Karpas-422 (cell line): ENCODE measurements around the gene ZC3H12A. TPM values are rescaled to one million over a fixed set of nuclear protein-coding genes. Genes with fewer than 3 reads are reported as not detected.

Experiments
- DNase-seq: peaks from one replicate; pipeline ENCODE4 v3.0.0-alpha.2; 2015
- H2AFZ ChIP-seq: fragments of 200-600 bp; sonication (generic); 2 replicates; pipeline ENCODE4 v1.6.1; 2014; ENCODE audit warnings: antibody characterized with exemption, low read length, mixed read lengths
- H3K27ac ChIP-seq: fragments of 200-600 bp; sonication (generic); 2 replicates; pipeline ENCODE4 v1.5.1; 2014; ENCODE audit warnings: mild to moderate bottlenecking, low read length, moderate library complexity
- H3K27me3 ChIP-seq: fragments of 200-600 bp; sonication (generic); 2 replicates; pipeline ENCODE4 v1.6.1; 2014; ENCODE audit warnings: low read length, mixed read lengths
- H3K36me3 ChIP-seq: fragments of 200-600 bp; sonication (generic); 2 replicates; pipeline ENCODE4 v1.6.1; 2014; ENCODE audit warnings: low read length, mixed read lengths; ENCODE audit not compliant: insufficient read depth
- H3K4me1 ChIP-seq: fragments of 200-600 bp; sonication (generic); 2 replicates; pipeline ENCODE4 v1.6.1; 2014; ENCODE audit warnings: mild to moderate bottlenecking, low read length, mixed read lengths
- H3K4me2 ChIP-seq: fragments of 200-600 bp; sonication (generic); 2 replicates; pipeline ENCODE4 v1.6.1; 2014; ENCODE audit warnings: low read length, low read depth, mild to moderate bottlenecking; ENCODE audit not compliant: poor library complexity, severe bottlenecking
- H3K4me3 ChIP-seq: fragments of 200-600 bp; sonication (generic); 2 replicates; pipeline ENCODE4 v1.5.1; 2014; ENCODE audit warnings: mild to moderate bottlenecking, antibody characterized with exemption, low read length, mixed read lengths
- H3K79me2 ChIP-seq: fragments of 200-600 bp; sonication (generic); 2 replicates; pipeline ENCODE4 v1.6.1; 2014; ENCODE audit warnings: mild to moderate bottlenecking, low read length, mixed read lengths
- H3K9ac ChIP-seq: fragments of 200-600 bp; sonication (generic); 2 replicates; pipeline ENCODE4 v1.6.0; 2014; ENCODE audit warnings: low read length
- H3K9me2 ChIP-seq: fragments of 200-600 bp; sonication (generic), shearing (Covaris generic); replicated peaks from 2 replicates; pipeline ENCODE4 v1.6.0; 2014; ENCODE audit warnings: mild to moderate bottlenecking, low read length, moderate library complexity; ENCODE audit not compliant: insufficient read depth
- H3K9me3 ChIP-seq: fragments of 300-700, 200-600 bp; sonication (generic); 2 replicates; pipeline ENCODE4 v1.6.1; 2014; ENCODE audit warnings: low read length, mixed read lengths
- H4K20me1 ChIP-seq: fragments of 200-600 bp; sonication (generic); 2 replicates; pipeline ENCODE4 v1.6.1; 2014; ENCODE audit warnings: mild to moderate bottlenecking, antibody characterized with exemption, low read length, low read depth; ENCODE audit not compliant: insufficient read depth
- total RNA-seq: library from RNA; depleted of rRNA; stranded (reverse); fragments of >200 nt; shearing (Covaris generic); gene quantifications from 2 replicates; pipeline ENCODE4 v1.2.3, GENCODE V29; 2014; ENCODE audit warnings: low replicate concordance

Gene ZC3H12A
- total RNA-seq, 1 experiment from 2014 or later: 3.8 TPM

- DNase-seq: no peak
- H3K36me3 ChIP-seq: 0 out of 2 replicates have a peak, but pooled peaks cover 2% of the 10 kb centered on the region
- no peaks in the 10 kb centered on the region for H3K9me2 ChIP-seq
- H3K4me2 ChIP-seq: no peak overlapping the region
- H3K27me3 ChIP-seq: no peaks in the 10 kb centered on the region
- no peak overlapping the region for H3K27ac ChIP-seq
- H3K9me3 ChIP-seq: no peaks in the 10 kb centered on the region
- H3K4me1 ChIP-seq: peaks cover 40% of the 10 kb centered on the region
- H4K20me1 ChIP-seq: peaks cover 10% of the 10 kb centered on the region; the same call in 1 of the 2 replicates
- H2AFZ ChIP-seq: 0 out of 2 replicates have a peak overlapping the region, but pooled peaks have one; percentile 74
- peaks cover 16% of the 10 kb centered on the region; the same call in 1 of the 2 replicates for H3K79me2 ChIP-seq
- H3K9ac ChIP-seq: no peak overlapping the region
- no peak overlapping the region for H3K4me3 ChIP-seq
Measured at GRCh38 chr1:37472994-37473393, 1.4 kb upstream of the ZC3H12A start.

- H3K36me3 ChIP-seq: 0 out of 2 replicates have a peak, but pooled peaks cover 2% of the 10 kb centered on the region
- H4K20me1 ChIP-seq: peaks cover 10% of the 10 kb centered on the region; the same call in 1 of the 2 replicates
- H3K27ac ChIP-seq: no peak overlapping the region
- no peaks in the 10 kb centered on the region for H3K27me3 ChIP-seq
- H3K79me2 ChIP-seq: peaks cover 17% of the 10 kb centered on the region; the same call in 1 of the 2 replicates
- no peak for DNase-seq
- peak overlapping the region; percentile 77 for H3K4me3 ChIP-seq
- no peaks in the 10 kb centered on the region for H3K9me2 ChIP-seq
- H3K9ac ChIP-seq: peak overlapping the region; percentile 67
- no peaks in the 10 kb centered on the region for H3K9me3 ChIP-seq
- peaks cover 46% of the 10 kb centered on the region for H3K4me1 ChIP-seq
- H2AFZ ChIP-seq: peak overlapping the region; percentile 74; the same call in 1 of the 2 replicates
- peak overlapping the region; percentile 80 for H3K4me2 ChIP-seq
Measured at GRCh38 chr1:37473431-37474045, 842 bp upstream of the ZC3H12A start.

GRCh38 chr1:37474697-37475379, 458 bp downstream of the ZC3H12A start:
- Histone ChIP-seq H3K9ac (peak overlapping the region; percentile 77), H3K27ac (no peak overlapping the region), H3K4me1 (peaks cover 59% of the 10 kb centered on the region), H3K4me2 (peak overlapping the region; percentile 80), H3K36me3 (peaks cover 2% of the 10 kb centered on the region; the same call in 1 of the 2 replicates), H2AFZ (no peak overlapping the region), H3K79me2 (peaks cover 22% of the 10 kb centered on the region; the same call in 1 of the 2 replicates), H4K20me1 (peaks cover 10% of the 10 kb centered on the region; the same call in 1 of the 2 replicates), H3K4me3 (peak overlapping the region; percentile 77), H3K27me3 (no peaks in the 10 kb centered on the region), H3K9me2 (no peaks in the 10 kb centered on the region), H3K9me3 (no peaks in the 10 kb centered on the region)
- peak; percentile 55 for DNase-seq

GRCh38 chr1:37475380-37476086, 1.2 kb downstream of the ZC3H12A start:
- H3K9ac ChIP-seq: peak overlapping the region; percentile 77
- no peak overlapping the region for H3K27ac ChIP-seq
- peaks cover 10% of the 10 kb centered on the region; the same call in 1 of the 2 replicates for H4K20me1 ChIP-seq
- H3K4me1 ChIP-seq: peaks cover 63% of the 10 kb centered on the region
- peaks cover 9% of the 10 kb centered on the region; the same call in 1 of the 2 replicates for H3K36me3 ChIP-seq
- no peak overlapping the region for H2AFZ ChIP-seq
- H3K79me2 ChIP-seq: peaks cover 23% of the 10 kb centered on the region; the same call in 1 of the 2 replicates
- H3K9me2 ChIP-seq: no peaks in the 10 kb centered on the region
- H3K27me3 ChIP-seq: no peaks in the 10 kb centered on the region
- no peaks in the 10 kb centered on the region for H3K9me3 ChIP-seq
- no peak for DNase-seq
- H3K4me3 ChIP-seq: peak overlapping the region; percentile 77
- H3K4me2 ChIP-seq: peak overlapping the region; percentile 80

- H3K27ac ChIP-seq: no peak overlapping the region
- H4K20me1 ChIP-seq: peaks cover 10% of the 10 kb centered on the region; the same call in 1 of the 2 replicates
- no peaks in the 10 kb centered on the region for H3K27me3 ChIP-seq
- H3K9ac ChIP-seq: peak overlapping the region; percentile 77
- no peak for DNase-seq
- H3K4me1 ChIP-seq: peaks cover 63% of the 10 kb centered on the region
- peaks cover 23% of the 10 kb centered on the region; the same call in 1 of the 2 replicates for H3K79me2 ChIP-seq
- H3K36me3 ChIP-seq: peaks cover 9% of the 10 kb centered on the region; the same call in 1 of the 2 replicates
- H3K9me3 ChIP-seq: no peaks in the 10 kb centered on the region
- peak overlapping the region; percentile 77 for H3K4me3 ChIP-seq
- H3K4me2 ChIP-seq: peak overlapping the region; percentile 80
- no peak overlapping the region for H2AFZ ChIP-seq
- no peaks in the 10 kb centered on the region for H3K9me2 ChIP-seq
Measured at GRCh38 chr1:37476087-37476452, 1.7 kb downstream of the ZC3H12A start.

GRCh38 chr1:37476460-37477197, 2.2 kb downstream of the ZC3H12A start:
- H3K27ac ChIP-seq: peak overlapping the region; percentile 57
- peak overlapping the region; percentile 77 for H3K9ac ChIP-seq
- peaks cover 63% of the 10 kb centered on the region for H3K4me1 ChIP-seq
- no peaks in the 10 kb centered on the region for H3K27me3 ChIP-seq
- H3K9me2 ChIP-seq: no peaks in the 10 kb centered on the region
- no peak overlapping the region for H2AFZ ChIP-seq
- no peak for DNase-seq
- peaks cover 9% of the 10 kb centered on the region; the same call in 1 of the 2 replicates for H3K36me3 ChIP-seq
- peaks cover 10% of the 10 kb centered on the region; the same call in 1 of the 2 replicates for H4K20me1 ChIP-seq
- H3K9me3 ChIP-seq: no peaks in the 10 kb centered on the region
- peak overlapping the region; percentile 80 for H3K4me2 ChIP-seq
- H3K79me2 ChIP-seq: peaks cover 23% of the 10 kb centered on the region; the same call in 1 of the 2 replicates
- H3K4me3 ChIP-seq: peak overlapping the region; percentile 77

GRCh38 chr1:37477198-37477931, 3.0 kb downstream of the ZC3H12A start:
- Histone ChIP-seq H3K27ac (peak overlapping the region; percentile 57), H3K9me2 (no peaks in the 10 kb centered on the region), H3K9ac (peak overlapping the region; percentile 77)

More at GRCh38 chr1:37477198-37477931, 3.0 kb downstream of the ZC3H12A start:
- Histone ChIP-seq H3K27me3 (no peaks in the 10 kb centered on the region), H3K4me2 (peak overlapping the region; percentile 80), H3K36me3 (peaks cover 9% of the 10 kb centered on the region; the same call in 1 of the 2 replicates), H3K4me3 (peak overlapping the region; percentile 77), H2AFZ (no peak overlapping the region), H3K79me2 (peaks cover 23% of the 10 kb centered on the region; the same call in 1 of the 2 replicates), H4K20me1 (peaks cover 10% of the 10 kb centered on the region; the same call in 1 of the 2 replicates), H3K9me3 (no peaks in the 10 kb centered on the region), H3K4me1 (peaks cover 63% of the 10 kb centered on the region)
- DNase-seq: no peak
